HG03025 (cell line): ENCODE results near the gene DDX24.
"Not testable (repeated sequence)": the region's sequence is repeated elsewhere in the genome, so short reads cannot be mapped to it uniquely, and the experiment has no call there.

Experiments used
- ATAC-seq: cut with Tn5 transposase; IDR thresholded peaks from one replicate; pipeline ENCODE4 v1.9.1; 2021; ENCODE audit warnings: mild to moderate bottlenecking, moderate library complexity; ENCODE audit not compliant: unreplicated experiment, low FRiP score

DDX24 gene

GRCh38 chr14:94081386-94081820 is 401 bp upstream of the DDX24 start:
- peak; percentile 22 for ATAC-seq

DNA sequence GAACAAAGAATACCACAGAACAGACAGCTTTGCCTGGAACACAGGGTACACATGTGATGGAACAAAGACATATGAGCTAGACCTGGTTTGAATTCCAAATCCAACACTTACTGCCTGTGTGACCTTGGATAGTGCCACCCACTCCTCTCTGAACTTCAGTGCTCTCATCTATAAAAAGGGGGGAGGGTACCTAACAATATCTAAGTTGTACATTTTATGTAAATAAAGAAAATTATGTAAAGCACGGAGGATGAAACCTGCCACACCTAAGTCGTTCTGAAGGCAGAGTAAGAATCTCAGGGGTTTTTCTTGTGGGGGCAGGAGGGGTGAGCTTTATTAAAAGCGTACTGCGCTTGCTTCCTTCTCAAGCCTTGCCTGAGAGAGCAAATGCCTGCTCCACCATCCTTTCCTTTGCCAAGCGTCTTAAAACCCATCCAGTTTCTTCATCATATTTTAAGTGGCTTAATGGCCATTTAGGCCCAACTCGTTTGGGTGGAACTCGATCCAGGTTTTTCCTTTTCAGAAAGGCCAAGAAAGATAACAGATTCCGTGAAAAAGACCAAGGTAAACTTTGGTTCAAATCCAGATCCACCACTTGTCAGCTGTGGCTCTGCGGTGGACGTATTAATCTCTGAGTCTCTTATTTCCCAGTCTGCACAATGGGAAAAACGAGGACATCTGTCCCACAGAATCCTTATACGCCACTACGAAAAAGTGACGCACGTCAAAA is 946 bp downstream of the DDX24 start:
- no peak for ATAC-seq

- no peak for ATAC-seq
These were observed 3.2 kb downstream of the DDX24 start for GRCh38 chr14:94077823-94078222.

- ATAC-seq = no peak
These were observed 3.7 kb downstream of the DDX24 start for GRCh38 chr14:94077111-94077821.

DNA sequence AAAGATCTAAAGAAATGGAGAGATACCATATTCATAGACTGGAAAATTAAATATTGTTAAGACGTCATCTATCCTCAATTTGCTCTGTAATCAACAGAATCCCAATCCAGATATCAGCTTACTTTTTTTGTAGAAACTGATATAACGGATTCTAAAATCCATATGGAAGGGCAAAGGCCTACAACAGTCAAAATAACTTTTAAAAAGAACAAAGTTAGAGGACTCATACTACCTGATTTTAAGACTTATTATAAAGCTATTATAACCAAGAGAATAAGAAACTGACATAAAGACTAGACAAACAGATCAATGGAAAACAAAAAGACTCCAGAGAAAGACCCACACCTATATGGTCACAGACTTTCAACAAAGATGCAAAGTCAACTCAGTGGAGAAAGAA is 6.0 kb downstream of the DDX24 start:
- no peak for ATAC-seq

- ATAC-seq = no peak
These were observed 6.5 kb downstream of the DDX24 start for GRCh38 chr14:94074534-94074933.

- not testable (repeated sequence) for ATAC-seq
These were observed 8.9 kb downstream of the DDX24 start for GRCh38 chr14:94072076-94072475.

- ATAC-seq = no peak
These were observed 14.8 kb downstream of the DDX24 start for GRCh38 chr14:94066089-94066676.

GRCh38 chr14:94062344-94062940 is 18.6 kb downstream of the DDX24 start:
- ATAC-seq = no peak

DNA sequence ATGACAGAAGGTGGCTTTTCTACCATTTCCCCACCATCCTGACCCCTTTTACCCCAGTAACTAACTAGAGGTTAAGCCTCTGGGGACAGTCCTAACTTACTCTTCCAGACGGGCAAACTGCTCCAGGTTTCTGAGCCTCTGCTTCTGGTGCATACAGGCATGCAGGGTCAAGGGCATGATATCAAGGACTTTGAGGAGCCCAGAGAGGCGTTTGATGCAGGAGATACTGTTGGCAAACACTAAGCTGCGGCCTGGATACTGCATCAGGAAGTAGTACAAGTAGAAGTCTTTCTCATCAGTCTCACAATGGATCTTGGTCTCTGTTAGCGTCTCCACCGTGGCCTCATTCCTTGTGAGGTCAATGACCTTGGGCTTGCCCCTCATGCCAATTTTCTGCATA is 21.0 kb downstream of the DDX24 start:
- no peak for ATAC-seq

DNA sequence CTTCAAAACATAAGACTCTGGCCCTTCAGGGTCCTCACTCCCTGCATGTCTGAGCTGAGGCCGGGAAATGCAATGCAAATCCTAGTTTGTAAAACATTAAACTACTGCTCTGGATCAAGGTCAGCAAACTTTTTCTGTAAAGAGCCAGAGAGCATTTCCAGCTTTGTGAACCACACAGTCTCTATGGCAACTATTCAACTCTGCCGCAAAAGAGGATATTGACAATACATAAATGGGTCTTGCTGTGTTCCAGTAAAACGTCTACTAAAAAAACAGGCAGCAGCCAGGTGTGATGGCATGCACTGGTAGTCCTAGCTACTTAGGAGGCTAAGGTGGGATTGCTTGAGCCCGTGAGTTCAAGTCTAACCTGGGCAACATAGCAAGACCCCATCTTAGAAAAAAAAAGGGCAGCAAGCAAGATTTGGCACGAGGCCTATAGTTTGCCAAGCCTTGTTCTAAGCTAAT is 22.3 kb downstream of the DDX24 start:
- ATAC-seq = no peak

GRCh38 chr14:94058128-94058673 is 22.8 kb downstream of the DDX24 start:
- ATAC-seq = no peak

GRCh38 chr14:94056579-94057308 is 24.3 kb downstream of the DDX24 start:
- ATAC-seq = peak; percentile 76

- ATAC-seq = no peak
These were observed 26.1 kb downstream of the DDX24 start for GRCh38 chr14:94054936-94055335.

- ATAC-seq = no peak
These were observed 26.6 kb downstream of the DDX24 start for GRCh38 chr14:94054401-94054800.

DNA sequence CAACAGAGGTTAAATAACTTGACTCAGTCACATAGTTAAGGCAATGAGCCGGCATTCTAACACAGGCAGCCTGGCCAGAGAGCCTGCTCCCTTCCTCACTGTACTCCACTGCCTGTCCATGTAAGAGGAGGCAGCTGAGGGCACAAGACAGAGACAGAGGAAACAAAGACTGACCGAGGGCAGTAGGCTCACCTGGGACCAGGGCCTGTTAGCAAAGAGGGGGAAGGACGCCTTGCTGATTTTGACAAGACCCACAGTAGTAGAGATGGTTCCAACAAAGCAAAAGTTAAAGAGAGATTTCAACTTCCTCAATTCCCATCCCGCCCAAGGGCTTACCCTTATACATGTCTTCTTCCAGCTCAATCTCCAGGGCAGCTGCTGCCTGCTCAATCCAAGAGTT is 28.3 kb downstream of the DDX24 start:
- no peak for ATAC-seq

DNA sequence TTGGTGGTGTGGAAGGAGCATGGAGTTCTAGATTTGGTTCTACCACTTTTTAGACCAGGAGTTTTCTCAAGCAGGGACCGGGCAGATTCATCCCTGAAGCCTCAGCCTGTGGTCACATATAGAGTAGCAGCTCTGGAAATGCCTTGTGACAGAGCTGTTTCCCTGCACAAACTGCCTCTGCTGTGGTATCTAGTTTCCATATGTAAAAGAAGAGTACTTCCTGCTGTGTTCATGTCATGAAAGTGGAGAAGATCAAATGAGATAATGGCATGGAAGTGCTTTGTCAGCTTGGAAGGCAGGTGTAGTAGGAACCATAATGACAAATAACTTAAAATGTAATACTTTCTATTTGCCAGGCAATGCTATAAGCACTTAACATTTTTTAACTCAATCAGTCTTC is 28.8 kb downstream of the DDX24 start:
- no peak for ATAC-seq

GRCh38 chr14:94051779-94052178 is 29.2 kb downstream of the DDX24 start:
- ATAC-seq = no peak

GRCh38 chr14:94051115-94051514 is 29.9 kb downstream of the DDX24 start:
- ATAC-seq = no peak

GRCh38 chr14:94050231-94050880 is 30.6 kb downstream of the DDX24 start:
- no peak for ATAC-seq
